H1 (cell line): ENCODE measurements around the gene STK11. TPM values are rescaled to one million over a fixed set of nuclear protein-coding genes. Genes with fewer than 3 reads are reported as not detected.
A peak's percentile ranks its signal among the peaks of the same experiment; 100 is the strongest.

Experiments used
- CTCF ChIA-PET: fragments of 300-600 bp; sonication (Branson Sonifier 250); formaldehyde crosslinking; loops from one replicate; lab custom pipeline; 2021; ENCODE audit not compliant: partially characterized antibody; lab: Charles Lee
- POLR2A ChIA-PET: fragments of 300-600 bp; sonication (Branson Sonifier 250); formaldehyde crosslinking; loops from one replicate; lab custom pipeline; 2021; ENCODE audit warnings: inconsistent platforms; ENCODE audit not compliant: partially characterized antibody; lab: Charles Lee
- DNase-seq, 2 experiments: peaks; one replicate each; pipeline versions ENCODE4 v3.0.0 to v3.0.0-alpha.2; 2010 to 2022; ENCODE audit warnings: low spot score in 2 of 2, low read depth in 1 of 2, mixed read lengths in 1 of 2
- FAIRE-seq: peaks from 2 replicates; lab custom pipeline; 2011; peaks lifted over from hg19 to GRCh38; lab: Jason Lieb, UNC
- H2AFZ ChIP-seq: 2 replicates; pipeline ENCODE4 v1.8.1; 2012; ENCODE audit warnings: low read length, inconsistent platforms
- H2AK5ac ChIP-seq: 2 replicates; pipeline ENCODE4 v1.6.1; 2013; ENCODE audit warnings: low read depth, low read length
- H2BK120ac ChIP-seq: replicated peaks from 2 replicates; pipeline ENCODE3; 2013; ENCODE audit warnings: low read depth, low read length, inconsistent platforms
- H2BK12ac ChIP-seq: 2 replicates; pipeline ENCODE4 v1.6.1; 2013; ENCODE audit warnings: low read depth, low read length
- H2BK15ac ChIP-seq: 2 replicates; pipeline ENCODE4 v1.6.1; 2013; ENCODE audit warnings: low read length
- H2BK20ac ChIP-seq: 2 replicates; pipeline ENCODE4 v1.6.1; 2013; ENCODE audit warnings: low read length
- H2BK5ac ChIP-seq: 2 replicates; pipeline ENCODE4 v1.6.1; 2013; ENCODE audit warnings: low read depth, low read length
- H3K14ac ChIP-seq: 2 replicates; pipeline ENCODE4 v1.6.1; 2013; ENCODE audit warnings: inconsistent platforms; ENCODE audit not compliant: insufficient read length
- H3K18ac ChIP-seq: 2 replicates; pipeline ENCODE4 v1.6.1; 2013; ENCODE audit warnings: low read length; ENCODE audit errors: extremely low read depth
- H3K23ac ChIP-seq: 2 replicates; pipeline ENCODE4 v1.6.1; 2013; ENCODE audit warnings: inconsistent platforms; ENCODE audit not compliant: insufficient read length
- H3K23me2 ChIP-seq: 2 replicates; pipeline ENCODE4 v1.6.1; 2013; ENCODE audit warnings: low read depth, low read length
- H3K27ac ChIP-seq: 2 replicates; pipeline ENCODE4 v1.6.1; 2011; ENCODE audit warnings: low read depth, low read length, inconsistent platforms
- H3K27me3 ChIP-seq, 4 experiments: replicated peaks in 1 of 4; 1 replicate in 1 of 4; 2 replicates in 3 of 4; pipeline versions ENCODE4 v1.6.1 to v1.8.1; 2011 to 2013; ENCODE audit warnings: low read length in 3 of 4, mild to moderate bottlenecking in 3 of 4, inconsistent platforms in 2 of 4, mixed read lengths in 2 of 4, moderate library complexity in 1 of 4; ENCODE audit not compliant: control insufficient read depth in 3 of 4, insufficient read depth in 3 of 4; ENCODE audit errors: extremely low read depth in 1 of 4
- H3K36me3 ChIP-seq, 4 experiments: 2 replicates each; pipeline versions ENCODE4 v1.6.1 to v1.8.1; 2011 to 2013; ENCODE audit warnings: mild to moderate bottlenecking in 4 of 4, low read length in 3 of 4, moderate library complexity in 2 of 4, control low read depth in 1 of 4, inconsistent platforms in 1 of 4; ENCODE audit not compliant: insufficient read depth in 4 of 4, control insufficient read depth in 2 of 4
- H3K4ac ChIP-seq: replicated peaks from 2 replicates; pipeline ENCODE3; 2013; ENCODE audit warnings: low read length, low read depth, mixed read lengths, inconsistent platforms; ENCODE audit not compliant: insufficient read length
- H3K4me1 ChIP-seq, 4 experiments: replicated peaks in 1 of 4; 1 replicate in 1 of 4; 2 replicates in 3 of 4; pipeline versions ENCODE4 v1.6.1 to v1.8.1; 2011 to 2013; ENCODE audit warnings: low read length in 3 of 4, inconsistent platforms in 2 of 4, mixed read lengths in 1 of 4; ENCODE audit not compliant: insufficient read depth in 4 of 4, control insufficient read depth in 3 of 4
- H3K4me2 ChIP-seq, 2 experiments: 2 replicates each; pipeline versions ENCODE4 v1.6.1 to v1.8.1; 2011 to 2013; ENCODE audit warnings: low read depth in 2 of 2, low read length in 2 of 2, control low read depth in 1 of 2, inconsistent platforms in 1 of 2, mild to moderate bottlenecking in 1 of 2; ENCODE audit not compliant: insufficient read depth in 1 of 2
- H3K4me3 ChIP-seq, 4 experiments: fragments of 200-600, 300-600 bp in 1 of 4; sonication (generic), shearing (Covaris generic), sonication (Bioruptor Twin) in 1 of 4; 2 replicates each; pipeline versions ENCODE4 v1.5.1 to v1.8.1; 2011 to 2016; ENCODE audit warnings: low read length in 4 of 4, low read depth in 3 of 4, control low read depth in 2 of 4, inconsistent platforms in 2 of 4, mild to moderate bottlenecking in 2 of 4, mixed read lengths in 1 of 4, moderate library complexity in 1 of 4; ENCODE audit not compliant: insufficient read depth in 2 of 4; ENCODE audit errors: extremely low read depth in 1 of 4
- H3K56ac ChIP-seq: replicated peaks from 2 replicates; pipeline ENCODE3; 2013; ENCODE audit warnings: low read depth, mild to moderate bottlenecking, mixed read lengths, low read length, inconsistent platforms; ENCODE audit not compliant: insufficient read length
- H3K79me1 ChIP-seq: 2 replicates; pipeline ENCODE4 v1.6.1; 2013; ENCODE audit warnings: low read depth, low read length, control low read depth
- H3K79me2 ChIP-seq, 2 experiments: 2 replicates each; pipeline versions ENCODE4 v1.6.1 to v1.8.1; 2012 to 2013; ENCODE audit warnings: low read length in 2 of 2, mild to moderate bottlenecking in 2 of 2, inconsistent platforms in 1 of 2; ENCODE audit not compliant: insufficient read depth in 2 of 2, control insufficient read depth in 1 of 2
- H3K9ac ChIP-seq, 4 experiments: replicated peaks in 1 of 4; 1 replicate in 1 of 4; 2 replicates in 3 of 4; pipeline versions ENCODE4 v1.6.1 to v1.8.1; 2011 to 2013; ENCODE audit warnings: low read depth in 3 of 4, low read length in 3 of 4, control low read depth in 2 of 4, mild to moderate bottlenecking in 2 of 4, moderate library complexity in 2 of 4, inconsistent platforms in 1 of 4; ENCODE audit errors: extremely low read depth in 1 of 4
- H3K9me3 ChIP-seq, 2 experiments: 2 replicates each; pipeline versions ENCODE4 v1.6.1 to v1.8.1; 2012 to 2013; ENCODE audit warnings: mild to moderate bottlenecking in 2 of 2, moderate library complexity in 2 of 2, control low read depth in 1 of 2, inconsistent platforms in 1 of 2, low read depth in 1 of 2, low read length in 1 of 2, mixed read lengths in 1 of 2; ENCODE audit not compliant: insufficient read depth in 2 of 2
- H4K20me1 ChIP-seq, 2 experiments: replicated peaks in 1 of 2; 2 replicates each; pipeline versions ENCODE3 to v1.8.1; 2011 to 2013; ENCODE audit warnings: inconsistent platforms in 2 of 2, low read length in 2 of 2, mild to moderate bottlenecking in 1 of 2; ENCODE audit not compliant: insufficient read depth in 2 of 2, control insufficient read depth in 1 of 2
- H4K5ac ChIP-seq: 2 replicates; pipeline ENCODE4 v1.6.1; 2013; ENCODE audit warnings: low read length, low read depth, mixed read lengths, inconsistent platforms; ENCODE audit not compliant: insufficient read length
- H4K8ac ChIP-seq: 2 replicates; pipeline ENCODE4 v1.8.0; 2013; ENCODE audit warnings: mild to moderate bottlenecking, moderate library complexity, low read length, inconsistent platforms; ENCODE audit not compliant: insufficient read depth; ENCODE audit errors: extremely low read depth
- H4K91ac ChIP-seq: replicated peaks from 2 replicates; pipeline ENCODE3; 2013; ENCODE audit warnings: low read length, mixed read lengths, inconsistent platforms; ENCODE audit not compliant: insufficient read length
- CREB1 ChIP-seq: IDR thresholded peaks from 2 replicates; pipeline ENCODE4 v1.6.1; 2012; ENCODE audit warnings: inconsistent platforms
- EP300 ChIP-seq, 2 experiments: IDR thresholded peaks; 1 replicate in 1 of 2; 2 replicates in 1 of 2; pipeline ENCODE4 v1.6.1; 2011 to 2012; ENCODE audit warnings: low read depth in 2 of 2, low read length in 2 of 2, mild to moderate bottlenecking in 2 of 2, borderline replicate concordance in 1 of 2, inconsistent platforms in 1 of 2, moderate library complexity in 1 of 2
- SP2 ChIP-seq: IDR thresholded peaks from 2 replicates; pipeline ENCODE4 v1.6.1; 2012; ENCODE audit warnings: mild to moderate bottlenecking, low read length, inconsistent platforms
- SUZ12 ChIP-seq: fragments of 200-600 bp; sonication (generic); IDR thresholded peaks from 2 replicates; pipeline ENCODE4 v1.6.1; 2012; ENCODE audit warnings: mild to moderate bottlenecking, inconsistent platforms, low read length, moderate library complexity, mixed read lengths
- WGBS, 2 experiments: shearing (Covaris generic) in 1 of 2; methylation state at CpG; one replicate each; pipeline versions ENCODE4 v1.1.6 to v1.1.7; 2013 to 2015; ENCODE audit warnings: low lambda C conversion rate in 2 of 2, mixed read lengths in 2 of 2, inconsistent platforms in 1 of 2, low coverage in 1 of 2, missing lambda C conversion rate in 1 of 2; ENCODE audit not compliant: insufficient replicate concordance in 2 of 2, insufficient coverage in 1 of 2, insufficient read length in 1 of 2; ENCODE audit errors: extremely low coverage in 1 of 2, missing lambda C conversion rate in 1 of 2; 5-methylcytosine and 5-hydroxymethylcytosine counted together
- polyA plus RNA-seq, 7 experiments: library from polyadenylated mRNA; depleted of rRNA in 3 of 7; stranded (reverse) in 5 of 7; unstranded in 2 of 7; fragments of >200 nt in 5 of 7; fragments of 200-250 nt in 2 of 7; gene quantifications; 1 replicate in 5 of 7; 2 replicates in 1 of 7; 4 replicates in 1 of 7; pipeline versions ENCODE4 v1.2.1 to v1.2.3, GENCODE V29; 2011 to 2013; ENCODE audit warnings: missing spikeins in 2 of 7, mixed read lengths in 2 of 7
- total RNA-seq: library from RNA; stranded (reverse); fragmentation: NEBNext Ultra II Directional; extraction: Animal tissue kit (Norgen Biotek cat#: 25700); gene quantifications from 2 replicates; pipeline ENCODE4 v1.2.1, GENCODE V29; 2021

STK11 gene
- total and polyA plus RNA-seq, 2 of the 8 experiments (the other 6 are each of a cell fraction or from before 2014, with no cell fraction given), result 45.3 to 70.7 TPM

DNA sequence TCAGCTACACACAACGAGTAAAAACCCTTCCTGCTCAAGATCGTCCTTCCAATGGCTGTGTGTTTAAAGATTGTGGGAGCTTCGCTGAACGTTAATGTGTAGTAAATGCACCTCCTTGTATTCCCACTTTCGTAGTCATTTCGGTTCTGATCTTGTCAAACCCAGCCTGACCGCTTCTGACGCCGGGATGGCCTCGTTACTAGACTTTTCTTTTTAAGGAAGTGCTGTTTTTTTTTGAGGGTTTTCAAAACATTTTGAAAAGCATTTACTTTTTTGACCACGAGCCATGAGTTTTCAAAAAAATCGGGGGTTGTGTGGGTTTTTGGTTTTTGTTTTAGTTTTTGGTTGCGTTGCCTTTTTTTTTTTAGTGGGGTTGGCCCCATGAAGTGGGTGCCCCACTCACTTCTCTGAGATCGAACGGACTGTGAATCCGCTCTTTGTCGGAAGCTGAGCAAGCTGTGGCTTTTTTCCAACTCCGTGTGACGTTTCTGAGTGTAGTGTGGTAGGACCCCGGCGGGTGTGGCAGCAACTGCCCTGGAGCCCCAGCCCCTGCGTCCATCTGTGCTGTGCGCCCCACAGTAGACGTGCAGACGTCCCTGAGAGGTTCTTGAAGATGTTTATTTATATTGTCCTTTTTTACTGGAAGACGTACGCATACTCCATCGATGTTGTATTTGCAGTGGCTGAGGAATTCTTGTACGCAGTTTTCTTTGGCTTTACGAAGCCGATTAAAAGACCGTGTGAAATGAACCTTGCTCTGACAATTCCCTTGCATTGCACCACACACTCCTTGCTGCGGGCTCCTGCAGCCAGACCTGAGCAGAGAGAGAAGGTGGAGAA, 67.1 kb downstream of the STK11 start:
- FAIRE-seq, result no peak
- peaks cover 5 to 38% of the 10 kb centered on the region in 2 experiments for H3K79me2 ChIP-seq
- no peak overlapping the region for H3K4me3 ChIP-seq
- H3K36me3 ChIP-seq, result peaks cover 33 to 46% (median 41%) of the 10 kb centered on the region in 4 experiments
- H2BK120ac ChIP-seq, result no peak overlapping the region
- no peak for DNase-seq
- POLR2A ChIA-PET, result interaction anchor here (0.6 to 11.4 kb wide), 26 partner anchors 11 to 423 kb away, joined by 3 to 331 read pairs (median 4); partner anchors contain the start of genes ATP5F1D, CBARP, CIRBP and GPX4
- no peak overlapping the region for H3K27ac ChIP-seq
- no peaks in the 10 kb centered on the region for H3K9me3 ChIP-seq
- H3K23ac ChIP-seq, result no peak overlapping the region
- H2BK5ac ChIP-seq, result no peak overlapping the region
- H3K4me1 ChIP-seq, result peaks cover 4 to 38% (median 31%) of the 10 kb centered on the region in 4 experiments
- no peak overlapping the region for H3K4ac ChIP-seq
- H3K23me2 ChIP-seq, result peaks cover 18% of the 10 kb centered on the region; the same call in 1 of the 2 replicates
- H3K14ac ChIP-seq, result no peak overlapping the region
- H2BK12ac ChIP-seq, result no peak overlapping the region
- 93% methylated on average over 33 of the region's 33 CpGs; no CpG with 5 or more reads in 1 of the 2 experiments for WGBS, 2 experiments
- H2AK5ac ChIP-seq, result no peak overlapping the region
- TF ChIP-seq SUZ12, result no peak
- no peak for TF ChIP-seq SP2
- TF ChIP-seq CREB1, result no peak
- no peak for TF ChIP-seq EP300 (IDR thresholded peaks at IDR 0.05; ENCODE audit: borderline replicate concordance in 1 of 2, low read depth in 2 of 2, low read length in 2 of 2)
- no peak overlapping the region for H3K9ac ChIP-seq
- CTCF ChIA-PET, result interaction anchor here (0.6 to 3.1 kb wide), 3 partner anchors 11 to 147 kb away, joined by 3 to 29 read pairs (median 9); no protein-coding TSS in a partner anchor
- peaks cover 22% of the 10 kb centered on the region for H3K79me1 ChIP-seq
- H4K91ac ChIP-seq, result no peak overlapping the region
- H2BK15ac ChIP-seq, result no peak overlapping the region
- H3K56ac ChIP-seq, result no peak overlapping the region
- peaks cover 7 to 23% of the 10 kb centered on the region in 2 experiments for H4K20me1 ChIP-seq
- peak overlapping the region; percentile 36; the same call in 1 of the 2 replicates for H4K8ac ChIP-seq
- H2BK20ac ChIP-seq, result no peak overlapping the region
- no peak overlapping the region for H2AFZ ChIP-seq
- H3K18ac ChIP-seq, result no peak overlapping the region
- peak overlapping the region in 1 of 2 experiments; percentile 80; a peak in 1 of 4 replicates for H3K4me2 ChIP-seq
- H4K5ac ChIP-seq, result no peak overlapping the region
- peaks cover 0 to 3% (median 2%) of the 10 kb centered on the region in 4 experiments; a peak in 3 of 7 replicates for H3K27me3 ChIP-seq
